ENCODE results near the gene DNAAF5. TPM values are rescaled to one million over a fixed set of nuclear protein-coding genes. Genes with fewer than 3 reads are reported as not detected.

Gene DNAAF5
- polyA plus RNA-seq, 1 experiment = 12.6 TPM

DNA sequence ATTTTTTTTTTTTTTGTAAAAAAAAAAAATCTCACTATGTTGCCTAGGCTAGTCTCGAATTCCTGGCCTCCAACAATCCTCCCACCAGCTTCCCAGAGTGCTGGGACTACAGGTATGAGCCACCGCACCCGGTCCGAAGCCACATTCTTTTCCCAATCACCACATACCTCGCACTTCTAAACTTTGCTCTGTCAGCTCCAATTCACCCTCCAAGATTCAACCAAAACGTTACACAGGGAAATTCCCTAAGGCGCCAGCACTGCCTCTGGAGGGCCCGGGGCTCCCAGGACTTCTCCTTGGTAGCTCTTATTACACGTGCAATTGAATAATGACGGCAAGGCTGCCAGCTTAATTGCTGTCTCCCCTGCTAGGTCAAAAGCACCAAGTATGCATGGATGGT lies 10.3 kb upstream of the DNAAF5 start:
- Histone ChIP-seq H3K27me3 (ENCODE audit: control insufficient read depth, insufficient read depth, low read length) (peaks cover 2% of the 10 kb centered on the region), H3K27ac (ENCODE audit: low read depth, low read length) (no peak overlapping the region), H3K9me3 (ENCODE audit: control insufficient read depth, insufficient read depth, low read length) (peaks cover 2% of the 10 kb centered on the region; the same call in 1 of the 2 replicates), H3K4me3 (ENCODE audit: low read depth, low read length) (no peak overlapping the region)
- ChIA-PET CTCF (no interaction called here), POLR2A (no interaction called here)
- TF ChIP-seq, protein P1, sequence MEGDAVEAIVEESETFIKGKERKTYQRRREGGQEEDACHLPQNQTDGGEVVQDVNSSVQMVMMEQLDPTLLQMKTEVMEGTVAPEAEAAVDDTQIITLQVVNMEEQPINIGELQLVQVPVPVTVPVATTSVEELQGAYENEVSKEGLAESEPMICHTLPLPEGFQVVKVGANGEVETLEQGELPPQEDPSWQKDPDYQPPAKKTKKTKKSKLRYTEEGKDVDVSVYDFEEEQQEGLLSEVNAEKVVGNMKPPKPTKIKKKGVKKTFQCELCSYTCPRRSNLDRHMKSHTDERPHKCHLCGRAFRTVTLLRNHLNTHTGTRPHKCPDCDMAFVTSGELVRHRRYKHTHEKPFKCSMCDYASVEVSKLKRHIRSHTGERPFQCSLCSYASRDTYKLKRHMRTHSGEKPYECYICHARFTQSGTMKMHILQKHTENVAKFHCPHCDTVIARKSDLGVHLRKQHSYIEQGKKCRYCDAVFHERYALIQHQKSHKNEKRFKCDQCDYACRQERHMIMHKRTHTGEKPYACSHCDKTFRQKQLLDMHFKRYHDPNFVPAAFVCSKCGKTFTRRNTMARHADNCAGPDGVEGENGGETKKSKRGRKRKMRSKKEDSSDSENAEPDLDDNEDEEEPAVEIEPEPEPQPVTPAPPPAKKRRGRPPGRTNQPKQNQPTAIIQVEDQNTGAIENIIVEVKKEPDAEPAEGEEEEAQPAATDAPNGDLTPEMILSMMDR (IDR thresholded peaks at IDR 0.05; ENCODE audit: low read depth, low read length) = no peak
- DNase-seq (ENCODE audit: low read depth, low spot score) = no peak

DNA sequence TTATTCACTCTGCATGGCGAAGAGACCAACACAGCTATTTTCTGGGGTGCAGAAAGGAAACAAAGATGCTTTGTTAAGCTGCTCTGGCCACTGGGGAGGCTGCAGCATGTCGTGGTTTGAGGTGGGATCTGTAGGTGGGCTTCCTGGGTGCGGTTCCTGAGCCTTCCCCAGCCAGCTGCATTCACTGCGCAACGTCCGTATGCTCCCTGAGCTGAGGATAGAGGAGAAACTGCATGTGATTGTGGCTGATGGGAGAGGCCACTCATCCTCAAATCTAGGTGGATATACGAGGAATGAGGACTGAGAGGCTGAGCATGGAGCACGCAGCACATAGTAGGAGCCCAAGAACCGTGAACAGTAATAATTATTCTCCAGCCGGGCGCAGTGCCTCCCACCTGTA lies 9.9 kb upstream of the DNAAF5 start:
- Histone ChIP-seq H3K27ac (ENCODE audit: low read depth, low read length) (no peak overlapping the region), H3K9me3 (ENCODE audit: control insufficient read depth, insufficient read depth, low read length) (no peaks in the 10 kb centered on the region; the same call in 1 of the 2 replicates), H3K27me3 (ENCODE audit: control insufficient read depth, insufficient read depth, low read length) (peaks cover 2% of the 10 kb centered on the region), H3K4me3 (ENCODE audit: low read depth, low read length) (no peak overlapping the region)
- CTCF ChIA-PET = no interaction called here
- POLR2A ChIA-PET = no interaction called here
- no peak for DNase-seq (ENCODE audit: low read depth, low spot score)
- TF ChIP-seq, protein P1 (IDR thresholded peaks at IDR 0.05; ENCODE audit: low read depth, low read length) = no peak

DNA sequence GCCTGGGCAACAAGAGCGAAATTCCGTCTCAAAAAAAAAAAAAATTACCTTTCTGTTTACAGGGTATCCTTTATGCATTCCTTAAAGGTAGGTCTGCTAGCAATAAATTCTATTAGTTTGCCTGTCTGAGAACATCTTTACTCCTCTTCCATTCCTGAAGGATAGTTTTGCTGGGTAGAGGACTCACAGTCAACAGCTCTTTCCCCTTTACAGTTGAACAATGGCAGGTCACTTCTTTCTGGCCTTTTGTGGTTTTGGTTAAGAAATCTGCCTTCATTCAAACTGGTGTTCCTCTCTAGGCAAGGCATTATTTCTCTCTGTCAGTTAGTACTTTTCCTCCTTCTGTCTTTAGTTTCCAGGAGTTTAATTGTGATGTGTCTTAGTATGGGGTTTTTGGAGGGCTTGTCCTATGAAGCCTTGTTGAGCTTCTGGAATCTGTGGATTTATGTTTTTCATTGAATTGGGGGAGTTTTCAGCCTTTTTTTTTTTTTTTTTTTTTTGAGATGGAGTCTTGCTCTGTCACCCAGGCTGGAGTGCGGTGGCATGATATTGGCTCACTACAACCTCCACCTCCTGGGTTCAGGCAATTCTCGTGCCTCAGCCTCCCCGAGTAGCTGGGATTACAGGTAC lies 4.8 kb upstream of the DNAAF5 start:
- H3K27ac ChIP-seq (ENCODE audit: low read depth, low read length) = no peak overlapping the region
- H3K9me3 ChIP-seq (ENCODE audit: control insufficient read depth, insufficient read depth, low read length) = peaks cover 23% of the 10 kb centered on the region
- DNase-seq (ENCODE audit: low read depth, low spot score) = no peak
- H3K27me3 ChIP-seq (ENCODE audit: control insufficient read depth, insufficient read depth, low read length) = no peaks in the 10 kb centered on the region
- CTCF ChIA-PET = no interaction called here
- TF ChIP-seq, protein P1 (IDR thresholded peaks at IDR 0.05; ENCODE audit: low read depth, low read length) = no peak
- no peak overlapping the region for H3K4me3 ChIP-seq (ENCODE audit: low read depth, low read length)
- POLR2A ChIA-PET = no interaction called here

DNA sequence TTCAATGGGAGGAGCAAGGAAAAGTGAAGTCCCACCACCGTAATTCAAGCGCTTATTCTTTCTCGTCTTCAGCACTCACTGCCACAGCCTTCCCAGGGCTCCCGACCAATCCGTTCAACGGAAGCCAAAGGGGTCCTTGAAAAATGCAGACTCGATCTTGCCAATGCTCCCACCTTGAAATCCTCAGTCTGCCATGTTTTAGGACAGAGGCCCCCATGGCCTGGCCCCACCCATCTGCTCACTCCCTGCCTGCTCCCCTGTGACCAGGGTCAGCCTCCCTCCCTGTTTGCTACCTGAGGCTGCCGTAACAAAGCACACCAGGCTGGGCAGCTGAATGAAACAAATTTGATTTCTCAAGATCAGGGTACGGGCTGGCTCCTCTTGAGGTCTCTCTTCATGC lies 3.0 kb upstream of the DNAAF5 start:
- DNase-seq (ENCODE audit: low read depth, low spot score) = no peak
- no peaks in the 10 kb centered on the region for H3K27me3 ChIP-seq (ENCODE audit: control insufficient read depth, insufficient read depth, low read length)
- TF ChIP-seq, protein P1 (IDR thresholded peaks at IDR 0.05; ENCODE audit: low read depth, low read length) = no peak
- H3K4me3 ChIP-seq (ENCODE audit: low read depth, low read length) = no peak overlapping the region
- CTCF ChIA-PET = no interaction called here
- H3K27ac ChIP-seq (ENCODE audit: low read depth, low read length) = no peak overlapping the region
- H3K9me3 ChIP-seq (ENCODE audit: control insufficient read depth, insufficient read depth, low read length) = peaks cover 23% of the 10 kb centered on the region
- POLR2A ChIA-PET = no interaction called here

DNA sequence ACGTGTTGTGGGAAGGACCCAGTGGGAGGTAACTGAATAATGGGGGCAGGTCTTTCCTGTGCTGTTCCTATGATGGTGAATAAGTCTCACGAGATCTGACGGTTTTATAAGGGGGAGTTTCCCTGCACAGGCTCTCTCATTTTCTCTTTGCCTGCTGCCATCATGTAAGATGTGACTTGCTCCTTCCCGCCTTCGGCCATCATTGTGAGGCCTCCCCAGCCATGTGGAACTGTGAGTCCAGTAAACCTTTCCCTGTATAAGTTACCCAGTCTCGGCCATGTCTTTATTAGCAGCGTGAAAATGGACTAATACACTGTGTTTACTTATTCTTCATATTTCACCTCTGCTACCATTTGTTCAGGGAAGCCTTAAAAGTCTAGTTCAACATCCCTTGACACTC lies 2.2 kb upstream of the DNAAF5 start:
- no peaks in the 10 kb centered on the region for H3K27me3 ChIP-seq (ENCODE audit: control insufficient read depth, insufficient read depth, low read length)
- ChIA-PET POLR2A (no interaction called here), CTCF (interaction anchor here (0.7 kb wide), 1 partner anchor 392 kb away, joined by 4 read pairs; no protein-coding TSS in a partner anchor)
- no peak overlapping the region for H3K4me3 ChIP-seq (ENCODE audit: low read depth, low read length)
- no peak overlapping the region for H3K27ac ChIP-seq (ENCODE audit: low read depth, low read length)
- DNase-seq (ENCODE audit: low read depth, low spot score) = no peak
- TF ChIP-seq, protein P1 (IDR thresholded peaks at IDR 0.05; ENCODE audit: low read depth, low read length) = no peak
- peaks cover 23% of the 10 kb centered on the region for H3K9me3 ChIP-seq (ENCODE audit: control insufficient read depth, insufficient read depth, low read length)

All from AG04450 (cell line).